RWPE2 (cell line): ENCODE data around the gene SH3RF2.

Experiments
- ATAC-seq: fragments of 200-7000 bp; cut with Tn5 transposase; 3 replicates; pipeline ENCODE4 v1.9.1; 2021; ENCODE audit warnings: low read depth
- DNase-seq: peaks from one replicate; pipeline ENCODE4 v3.0.0-alpha.2; 2020; ENCODE audit warnings: low spot score
- H3K27ac ChIP-seq: fragments of 450-650 bp; 2 replicates; pipeline ENCODE4 v1.5.1; 2017; ENCODE audit warnings: mild to moderate bottlenecking; ENCODE audit not compliant: poor library complexity, severe bottlenecking
- H3K27me3 ChIP-seq: fragments of 250-450 bp; sonication (Bioruptor Pico); 2 replicates; pipeline ENCODE4 v1.5.1; 2021; ENCODE audit warnings: mild to moderate bottlenecking, moderate library complexity; ENCODE audit not compliant: insufficient read depth, poor library complexity, severe bottlenecking
- H3K36me3 ChIP-seq: fragments of 250-450 bp; sonication (Bioruptor Pico); 2 replicates; pipeline ENCODE4 v1.5.1; 2020; ENCODE audit warnings: low read depth, mild to moderate bottlenecking, moderate library complexity
- H3K4me1 ChIP-seq: fragments of 250-450 bp; sonication (Bioruptor Pico); 2 replicates; pipeline ENCODE4 v1.5.1; 2021; ENCODE audit warnings: mild to moderate bottlenecking, moderate library complexity; ENCODE audit not compliant: insufficient read depth, poor library complexity, severe bottlenecking
- H3K4me3 ChIP-seq: fragments of 250-450 bp; sonication (Bioruptor Pico); 2 replicates; pipeline ENCODE4 v1.5.1; 2021; ENCODE audit warnings: mild to moderate bottlenecking, moderate library complexity; ENCODE audit not compliant: severe bottlenecking
- H3K9me3 ChIP-seq: fragments of 250-450 bp; sonication (Bioruptor Pico); 2 replicates; pipeline ENCODE4 v1.5.1; 2021; ENCODE audit warnings: mild to moderate bottlenecking, moderate library complexity; ENCODE audit not compliant: severe bottlenecking
- TF ChIP-seq, protein P1 (sequence below): fragments of 450-650 bp; IDR thresholded peaks from one replicate; pipeline ENCODE4 v1.5.1; 2017; ENCODE audit warnings: mild to moderate bottlenecking, moderate library complexity; ENCODE audit not compliant: poor library complexity, severe bottlenecking

SH3RF2 gene

DNA sequence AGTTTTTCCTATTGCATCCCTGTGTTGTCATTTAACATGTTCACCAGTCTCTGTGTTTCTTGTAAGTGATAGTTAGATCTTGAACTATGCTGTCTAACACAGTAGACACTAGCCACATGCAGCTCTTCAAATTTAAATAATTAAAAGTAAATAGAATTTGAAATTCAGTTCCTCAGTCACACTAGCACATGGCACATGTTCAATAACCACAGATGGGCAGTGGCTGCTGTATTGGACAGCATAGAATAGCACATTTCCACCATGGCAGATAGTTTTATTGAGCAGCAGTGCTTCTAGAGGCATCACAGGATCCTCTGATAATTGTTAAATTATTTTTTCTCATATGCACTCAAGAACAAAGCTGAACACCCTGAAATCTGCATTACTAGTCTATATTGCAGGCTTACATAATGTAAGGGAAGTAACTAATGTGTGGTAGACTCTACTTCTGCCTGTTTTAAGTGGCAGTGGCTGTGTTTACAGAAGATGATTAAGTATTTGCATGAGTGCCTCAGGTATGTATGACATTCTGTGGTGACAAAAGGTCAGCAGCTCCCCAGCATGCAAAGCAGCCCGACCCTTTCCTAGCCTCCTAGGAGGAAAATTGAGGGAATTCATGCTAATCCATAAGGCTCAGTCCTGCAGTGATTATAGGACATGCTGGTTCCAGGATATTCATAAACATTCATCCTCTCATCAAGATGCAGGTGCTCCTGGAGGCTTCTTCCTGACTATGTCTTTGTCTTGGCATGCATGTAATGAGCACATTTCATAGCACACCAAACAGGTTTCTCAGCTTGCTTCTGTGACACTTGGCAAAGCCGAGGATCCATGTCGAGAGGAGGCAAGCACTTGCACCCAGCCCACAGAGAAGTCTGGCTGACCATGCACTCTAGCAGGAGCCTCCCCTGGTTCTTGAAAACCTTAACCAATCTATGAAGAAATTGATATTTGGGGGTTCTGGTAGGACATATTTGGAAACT, 45.5 kb downstream of the SH3RF2 start:
- Histone ChIP-seq H3K4me1 (peaks cover 8% of the 10 kb centered on the region), H3K27me3 (no peaks in the 10 kb centered on the region), H3K4me3 (no peak overlapping the region), H3K9me3 (no peaks in the 10 kb centered on the region), H3K27ac (no peak overlapping the region), H3K36me3 (no peaks in the 10 kb centered on the region; the same call in 1 of the 2 replicates)
- no peak for DNase-seq
- peak; percentile 46; the same call in 2 of the 3 replicates for ATAC-seq
- TF ChIP-seq, protein P1, sequence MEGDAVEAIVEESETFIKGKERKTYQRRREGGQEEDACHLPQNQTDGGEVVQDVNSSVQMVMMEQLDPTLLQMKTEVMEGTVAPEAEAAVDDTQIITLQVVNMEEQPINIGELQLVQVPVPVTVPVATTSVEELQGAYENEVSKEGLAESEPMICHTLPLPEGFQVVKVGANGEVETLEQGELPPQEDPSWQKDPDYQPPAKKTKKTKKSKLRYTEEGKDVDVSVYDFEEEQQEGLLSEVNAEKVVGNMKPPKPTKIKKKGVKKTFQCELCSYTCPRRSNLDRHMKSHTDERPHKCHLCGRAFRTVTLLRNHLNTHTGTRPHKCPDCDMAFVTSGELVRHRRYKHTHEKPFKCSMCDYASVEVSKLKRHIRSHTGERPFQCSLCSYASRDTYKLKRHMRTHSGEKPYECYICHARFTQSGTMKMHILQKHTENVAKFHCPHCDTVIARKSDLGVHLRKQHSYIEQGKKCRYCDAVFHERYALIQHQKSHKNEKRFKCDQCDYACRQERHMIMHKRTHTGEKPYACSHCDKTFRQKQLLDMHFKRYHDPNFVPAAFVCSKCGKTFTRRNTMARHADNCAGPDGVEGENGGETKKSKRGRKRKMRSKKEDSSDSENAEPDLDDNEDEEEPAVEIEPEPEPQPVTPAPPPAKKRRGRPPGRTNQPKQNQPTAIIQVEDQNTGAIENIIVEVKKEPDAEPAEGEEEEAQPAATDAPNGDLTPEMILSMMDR, result no peak

DNA sequence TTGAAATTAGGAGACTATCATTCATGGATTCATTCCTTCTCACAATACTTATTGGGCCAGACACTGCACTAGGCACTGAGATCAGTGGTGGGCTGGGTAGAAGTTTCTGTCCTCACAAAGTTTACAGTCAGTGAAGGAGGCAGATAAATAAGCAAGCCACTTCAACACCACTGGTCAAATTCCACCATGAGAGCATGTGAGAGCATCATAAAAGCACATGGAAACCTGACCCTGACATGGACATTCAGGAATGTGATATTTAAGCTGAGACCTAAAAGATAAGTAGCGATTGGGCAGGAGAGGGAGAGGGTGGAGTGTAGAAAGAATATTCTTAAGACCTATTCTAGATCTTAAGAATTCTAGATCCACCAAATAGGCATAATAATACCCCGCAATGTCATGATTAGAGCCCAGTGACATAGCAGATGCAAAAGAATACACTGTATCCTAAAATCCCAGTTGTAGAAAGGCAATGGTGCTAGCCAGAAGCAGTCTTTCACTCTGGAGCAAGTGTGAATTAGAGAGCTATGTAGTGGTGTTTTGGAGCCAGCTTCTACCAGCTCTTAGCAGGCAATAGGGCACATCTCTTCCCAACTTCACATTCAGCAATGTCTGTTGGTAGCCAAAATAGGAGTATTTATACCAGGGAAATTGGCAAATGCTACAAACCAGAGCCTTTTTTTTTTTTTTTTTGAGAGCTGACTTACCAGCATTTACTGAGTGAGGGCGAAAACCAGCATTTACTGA, 46.4 kb downstream of the SH3RF2 start:
- DNase-seq, result no peak
- no peak for ATAC-seq
- no peaks in the 10 kb centered on the region for H3K27me3 ChIP-seq
- no peaks in the 10 kb centered on the region for H3K9me3 ChIP-seq
- TF ChIP-seq, protein P1, result no peak
- H3K27ac ChIP-seq, result no peak overlapping the region
- H3K36me3 ChIP-seq, result no peaks in the 10 kb centered on the region; the same call in 1 of the 2 replicates
- H3K4me1 ChIP-seq, result peaks cover 7% of the 10 kb centered on the region
- no peak overlapping the region for H3K4me3 ChIP-seq

DNA sequence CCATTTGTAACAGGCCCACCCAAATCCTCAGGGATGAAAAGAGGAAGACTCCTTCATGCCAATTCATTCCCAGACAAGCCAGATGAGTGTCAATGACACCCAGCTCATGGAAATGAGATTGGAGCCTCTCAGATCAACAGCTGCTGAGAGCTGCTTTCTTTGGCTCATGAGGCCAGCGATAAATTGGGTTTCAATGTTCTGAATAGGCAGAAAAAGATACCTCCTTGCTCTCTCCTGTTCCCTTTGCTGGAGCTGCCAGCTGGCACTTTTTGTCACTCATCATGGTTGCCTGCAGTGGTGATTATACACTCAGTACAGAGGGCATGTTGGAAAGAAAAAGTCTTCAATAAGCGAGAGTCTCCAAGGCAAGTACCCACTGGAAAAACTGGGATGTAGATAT, 47.1 kb downstream of the SH3RF2 start:
- no peak overlapping the region for H3K27ac ChIP-seq
- H3K4me1 ChIP-seq, result peaks cover 7% of the 10 kb centered on the region
- no peaks in the 10 kb centered on the region for H3K9me3 ChIP-seq
- DNase-seq, result no peak
- TF ChIP-seq, protein P1, result no peak
- no peaks in the 10 kb centered on the region; the same call in 1 of the 2 replicates for H3K36me3 ChIP-seq
- ATAC-seq, result no peak
- H3K4me3 ChIP-seq, result no peak overlapping the region
- H3K27me3 ChIP-seq, result no peaks in the 10 kb centered on the region

DNA sequence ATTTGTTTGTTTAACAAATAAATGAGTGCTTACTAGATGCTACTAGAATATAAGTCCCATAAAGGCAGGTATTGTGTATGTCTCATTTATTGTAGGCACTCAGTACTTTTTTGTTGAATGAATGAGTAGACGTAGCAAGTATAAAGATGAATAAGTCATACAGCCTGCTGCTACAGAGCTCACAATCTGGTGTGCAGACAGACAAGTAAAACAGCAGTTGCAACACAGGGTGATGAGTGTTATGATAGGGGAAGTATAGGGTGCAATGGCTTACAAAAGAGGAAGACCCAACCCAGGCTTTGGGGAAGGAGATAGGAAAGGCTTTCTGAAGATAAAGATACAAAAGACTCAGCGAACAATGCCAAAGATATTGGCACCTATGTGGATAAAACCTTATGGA, 47.7 kb downstream of the SH3RF2 start:
- DNase-seq, result no peak
- H3K4me3 ChIP-seq, result no peak overlapping the region
- H3K36me3 ChIP-seq, result no peaks in the 10 kb centered on the region; the same call in 1 of the 2 replicates
- no peak overlapping the region for H3K27ac ChIP-seq
- H3K4me1 ChIP-seq, result peaks cover 7% of the 10 kb centered on the region
- H3K9me3 ChIP-seq, result no peaks in the 10 kb centered on the region
- H3K27me3 ChIP-seq, result no peaks in the 10 kb centered on the region
- TF ChIP-seq, protein P1, result no peak
- ATAC-seq, result no peak
